HEK293 (cell line): ENCODE data around the gene SNX33.

Experiments used
- GLIS2 ChIP-seq: fragments of 450-650 bp; formaldehyde crosslinking; IDR thresholded peaks from 2 replicates; pipeline ENCODE4 v1.5.1; 2016; ENCODE audit warnings: missing biosample characterization, missing genetic modification characterization
- MEIS1 ChIP-seq: sonication (generic); formaldehyde crosslinking; IDR thresholded peaks from 2 replicates; pipeline ENCODE4 v1.8.1; 2022; ENCODE audit warnings: missing genetic modification reagents, mild to moderate bottlenecking, borderline replicate concordance
- PRDM1 ChIP-seq: fragments of 450-650 bp; formaldehyde crosslinking; IDR thresholded peaks from 2 replicates; pipeline ENCODE4; 2016; ENCODE audit warnings: missing biosample characterization, missing genetic modification characterization
- ZBTB11 ChIP-seq: fragments of 450-650 bp; formaldehyde crosslinking; conservative IDR thresholded peaks from 2 replicates; pipeline ENCODE4 v1.5.1; 2016; ENCODE audit warnings: low read depth, missing biosample characterization, missing genetic modification characterization
- ZBTB44 ChIP-seq: fragments of 450-650 bp; IDR thresholded peaks from 2 replicates; pipeline ENCODE4 v1.5.1; 2018; ENCODE audit warnings: missing biosample characterization, mild to moderate bottlenecking, missing genetic modification characterization
- ZBTB48 ChIP-seq: fragments of 450-650 bp; formaldehyde crosslinking; IDR thresholded peaks from 2 replicates; pipeline ENCODE4 v1.5.1; 2016; ENCODE audit warnings: missing biosample characterization, missing genetic modification characterization
- ZNF10 ChIP-seq: fragments of 450-650 bp; formaldehyde crosslinking; IDR thresholded peaks from 2 replicates; pipeline ENCODE4 v1.5.1; 2017; ENCODE audit warnings: missing biosample characterization, missing genetic modification characterization
- ZNF112 ChIP-seq: fragments of 450-650 bp; formaldehyde crosslinking; IDR thresholded peaks from 2 replicates; pipeline ENCODE4 v1.5.0; 2017; ENCODE audit warnings: missing biosample characterization, missing genetic modification characterization
- ZNF132 ChIP-seq: fragments of 450-650 bp; formaldehyde crosslinking; IDR thresholded peaks from 2 replicates; pipeline ENCODE4 v1.5.1; 2017; ENCODE audit warnings: missing biosample characterization, missing genetic modification characterization, borderline replicate concordance
- ZNF223 ChIP-seq: fragments of 450-650 bp; formaldehyde crosslinking; IDR thresholded peaks from 2 replicates; pipeline ENCODE4 v1.5.1; 2016; ENCODE audit warnings: missing biosample characterization, missing genetic modification characterization
- ZNF426 ChIP-seq: fragments of 450-650 bp; formaldehyde crosslinking; IDR thresholded peaks from 2 replicates; pipeline ENCODE4 v1.5.1; 2017; ENCODE audit warnings: missing biosample characterization, missing genetic modification characterization, mild to moderate bottlenecking, inconsistent platforms, moderate library complexity
- ZNF48 ChIP-seq: fragments of 450-650 bp; formaldehyde crosslinking; IDR thresholded peaks from 2 replicates; pipeline ENCODE4 v1.5.1; 2016; ENCODE audit warnings: missing biosample characterization, missing genetic modification characterization
- ZNF529 ChIP-seq: fragments of 450-650 bp; formaldehyde crosslinking; IDR thresholded peaks from 2 replicates; pipeline ENCODE4 v1.5.1; 2017; ENCODE audit warnings: missing genetic modification characterization, missing biosample characterization; ENCODE audit not compliant: insufficient replicate concordance
- ZNF561 ChIP-seq: fragments of 450-650 bp; IDR thresholded peaks from 2 replicates; pipeline ENCODE4 v1.5.1; 2018; ENCODE audit warnings: missing biosample characterization, missing genetic modification characterization, borderline replicate concordance
- ZNF571 ChIP-seq: fragments of 450-650 bp; formaldehyde crosslinking; IDR thresholded peaks from 2 replicates; pipeline ENCODE4 v1.5.0; 2017; ENCODE audit warnings: missing biosample characterization, missing genetic modification characterization
- ZNF580 ChIP-seq: fragments of 450-650 bp; formaldehyde crosslinking; IDR thresholded peaks from 2 replicates; pipeline ENCODE4 v1.5.1; 2016; ENCODE audit warnings: missing biosample characterization, missing genetic modification characterization
- ZNF658 ChIP-seq: fragments of 450-650 bp; formaldehyde crosslinking; IDR thresholded peaks from 2 replicates; pipeline ENCODE4; 2016; ENCODE audit warnings: missing biosample characterization, missing genetic modification characterization
- TF ChIP-seq, protein P1 (sequence below): fragments of 450-650 bp; formaldehyde crosslinking; IDR thresholded peaks from 2 replicates; pipeline ENCODE4 v1.5.1; 2016; ENCODE audit warnings: missing biosample characterization, missing genetic modification characterization
- TF ChIP-seq, protein P2 (sequence below): IDR thresholded peaks from 2 replicates; pipeline ENCODE4 v1.6.1; 2011; ENCODE audit warnings: mild to moderate bottlenecking, low read depth, low read length, borderline replicate concordance
- TF ChIP-seq, protein P3 (sequence below): fragments of 450-650 bp; formaldehyde crosslinking; conservative IDR thresholded peaks from 2 replicates; pipeline ENCODE4 v1.5.1; 2016; ENCODE audit warnings: low read depth, missing biosample characterization, missing genetic modification characterization
- TF ChIP-seq, protein P4 (sequence below): fragments of 450-650 bp; formaldehyde crosslinking; IDR thresholded peaks from 2 replicates; pipeline ENCODE4 v1.5.1; 2017; ENCODE audit warnings: missing biosample characterization, mild to moderate bottlenecking, missing genetic modification characterization, moderate library complexity

The SNX33 gene

GRCh38 chr15:75647370-75648155 is at the start of gene SNX33 (continued):
- TF ChIP-seq ZBTB11 (tag by site-specific recombination) (peak; percentile 69; the same call in 1 of the 2 replicates), PRDM1 (tag by site-specific recombination) (no peak), ZNF112 (no peak), ZNF48 (no peak), ZBTB44 (tag by site-specific recombination) (peak; percentile 69; the same call in 1 of the 2 replicates), GLIS2 (tag by site-specific recombination) (peak; percentile 94), MEIS1 (CRISPR knock-in tag) (no peak), ZNF10 (peak; percentile 58; the same call in 1 of the 2 replicates), ZNF658 (no peak), ZNF571 (tag by site-specific recombination) (no peak), ZNF580 (tag by site-specific recombination) (no peak), ZBTB48 (peak; percentile 67), ZNF223 (tag by site-specific recombination) (no peak), ZNF529 (tag by site-specific recombination) (no peak), ZNF426 (tag by site-specific recombination) (no peak), ZNF561 (tag by site-specific recombination) (peak; percentile 90; the same call in 1 of the 2 replicates), ZNF132 (no peak)
- TF ChIP-seq, protein P1, sequence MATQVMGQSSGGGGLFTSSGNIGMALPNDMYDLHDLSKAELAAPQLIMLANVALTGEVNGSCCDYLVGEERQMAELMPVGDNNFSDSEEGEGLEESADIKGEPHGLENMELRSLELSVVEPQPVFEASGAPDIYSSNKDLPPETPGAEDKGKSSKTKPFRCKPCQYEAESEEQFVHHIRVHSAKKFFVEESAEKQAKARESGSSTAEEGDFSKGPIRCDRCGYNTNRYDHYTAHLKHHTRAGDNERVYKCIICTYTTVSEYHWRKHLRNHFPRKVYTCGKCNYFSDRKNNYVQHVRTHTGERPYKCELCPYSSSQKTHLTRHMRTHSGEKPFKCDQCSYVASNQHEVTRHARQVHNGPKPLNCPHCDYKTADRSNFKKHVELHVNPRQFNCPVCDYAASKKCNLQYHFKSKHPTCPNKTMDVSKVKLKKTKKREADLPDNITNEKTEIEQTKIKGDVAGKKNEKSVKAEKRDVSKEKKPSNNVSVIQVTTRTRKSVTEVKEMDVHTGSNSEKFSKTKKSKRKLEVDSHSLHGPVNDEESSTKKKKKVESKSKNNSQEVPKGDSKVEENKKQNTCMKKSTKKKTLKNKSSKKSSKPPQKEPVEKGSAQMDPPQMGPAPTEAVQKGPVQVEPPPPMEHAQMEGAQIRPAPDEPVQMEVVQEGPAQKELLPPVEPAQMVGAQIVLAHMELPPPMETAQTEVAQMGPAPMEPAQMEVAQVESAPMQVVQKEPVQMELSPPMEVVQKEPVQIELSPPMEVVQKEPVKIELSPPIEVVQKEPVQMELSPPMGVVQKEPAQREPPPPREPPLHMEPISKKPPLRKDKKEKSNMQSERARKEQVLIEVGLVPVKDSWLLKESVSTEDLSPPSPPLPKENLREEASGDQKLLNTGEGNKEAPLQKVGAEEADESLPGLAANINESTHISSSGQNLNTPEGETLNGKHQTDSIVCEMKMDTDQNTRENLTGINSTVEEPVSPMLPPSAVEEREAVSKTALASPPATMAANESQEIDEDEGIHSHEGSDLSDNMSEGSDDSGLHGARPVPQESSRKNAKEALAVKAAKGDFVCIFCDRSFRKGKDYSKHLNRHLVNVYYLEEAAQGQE: no peak; the same call in 1 of the 2 replicates
- TF ChIP-seq, protein P2, sequence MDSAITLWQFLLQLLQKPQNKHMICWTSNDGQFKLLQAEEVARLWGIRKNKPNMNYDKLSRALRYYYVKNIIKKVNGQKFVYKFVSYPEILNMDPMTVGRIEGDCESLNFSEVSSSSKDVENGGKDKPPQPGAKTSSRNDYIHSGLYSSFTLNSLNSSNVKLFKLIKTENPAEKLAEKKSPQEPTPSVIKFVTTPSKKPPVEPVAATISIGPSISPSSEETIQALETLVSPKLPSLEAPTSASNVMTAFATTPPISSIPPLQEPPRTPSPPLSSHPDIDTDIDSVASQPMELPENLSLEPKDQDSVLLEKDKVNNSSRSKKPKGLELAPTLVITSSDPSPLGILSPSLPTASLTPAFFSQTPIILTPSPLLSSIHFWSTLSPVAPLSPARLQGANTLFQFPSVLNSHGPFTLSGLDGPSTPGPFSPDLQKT: no peak; the same call in 1 of the 2 replicates
- TF ChIP-seq, protein P3, sequence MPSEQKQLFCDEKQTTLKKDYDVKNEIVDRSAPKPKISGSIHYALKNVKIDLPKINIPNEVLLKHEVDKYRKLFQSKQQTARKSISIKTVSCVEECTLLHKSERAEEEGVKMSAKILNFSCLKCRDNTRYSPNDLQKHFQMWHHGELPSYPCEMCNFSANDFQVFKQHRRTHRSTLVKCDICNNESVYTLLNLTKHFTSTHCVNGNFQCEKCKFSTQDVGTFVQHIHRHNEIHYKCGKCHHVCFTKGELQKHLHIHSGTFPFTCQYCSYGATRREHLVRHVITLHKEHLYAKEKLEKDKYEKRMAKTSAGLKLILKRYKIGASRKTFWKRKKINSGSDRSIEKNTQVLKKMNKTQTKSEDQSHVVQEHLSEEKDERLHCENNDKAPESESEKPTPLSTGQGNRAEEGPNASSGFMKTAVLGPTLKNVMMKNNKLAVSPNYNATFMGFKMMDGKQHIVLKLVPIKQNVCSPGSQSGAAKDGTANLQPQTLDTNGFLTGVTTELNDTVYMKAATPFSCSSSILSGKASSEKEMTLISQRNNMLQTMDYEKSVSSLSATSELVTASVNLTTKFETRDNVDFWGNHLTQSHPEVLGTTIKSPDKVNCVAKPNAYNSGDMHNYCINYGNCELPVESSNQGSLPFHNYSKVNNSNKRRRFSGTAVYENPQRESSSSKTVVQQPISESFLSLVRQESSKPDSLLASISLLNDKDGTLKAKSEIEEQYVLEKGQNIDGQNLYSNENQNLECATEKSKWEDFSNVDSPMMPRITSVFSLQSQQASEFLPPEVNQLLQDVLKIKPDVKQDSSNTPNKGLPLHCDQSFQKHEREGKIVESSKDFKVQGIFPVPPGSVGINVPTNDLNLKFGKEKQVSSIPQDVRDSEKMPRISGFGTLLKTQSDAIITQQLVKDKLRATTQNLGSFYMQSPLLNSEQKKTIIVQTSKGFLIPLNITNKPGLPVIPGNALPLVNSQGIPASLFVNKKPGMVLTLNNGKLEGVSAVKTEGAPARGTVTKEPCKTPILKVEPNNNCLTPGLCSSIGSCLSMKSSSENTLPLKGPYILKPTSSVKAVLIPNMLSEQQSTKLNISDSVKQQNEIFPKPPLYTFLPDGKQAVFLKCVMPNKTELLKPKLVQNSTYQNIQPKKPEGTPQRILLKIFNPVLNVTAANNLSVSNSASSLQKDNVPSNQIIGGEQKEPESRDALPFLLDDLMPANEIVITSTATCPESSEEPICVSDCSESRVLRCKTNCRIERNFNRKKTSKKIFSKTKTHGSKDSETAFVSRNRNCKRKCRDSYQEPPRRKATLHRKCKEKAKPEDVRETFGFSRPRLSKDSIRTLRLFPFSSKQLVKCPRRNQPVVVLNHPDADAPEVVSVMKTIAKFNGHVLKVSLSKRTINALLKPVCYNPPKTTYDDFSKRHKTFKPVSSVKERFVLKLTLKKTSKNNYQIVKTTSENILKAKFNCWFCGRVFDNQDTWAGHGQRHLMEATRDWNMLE (tag by site-specific recombination): no peak
- TF ChIP-seq, protein P4, sequence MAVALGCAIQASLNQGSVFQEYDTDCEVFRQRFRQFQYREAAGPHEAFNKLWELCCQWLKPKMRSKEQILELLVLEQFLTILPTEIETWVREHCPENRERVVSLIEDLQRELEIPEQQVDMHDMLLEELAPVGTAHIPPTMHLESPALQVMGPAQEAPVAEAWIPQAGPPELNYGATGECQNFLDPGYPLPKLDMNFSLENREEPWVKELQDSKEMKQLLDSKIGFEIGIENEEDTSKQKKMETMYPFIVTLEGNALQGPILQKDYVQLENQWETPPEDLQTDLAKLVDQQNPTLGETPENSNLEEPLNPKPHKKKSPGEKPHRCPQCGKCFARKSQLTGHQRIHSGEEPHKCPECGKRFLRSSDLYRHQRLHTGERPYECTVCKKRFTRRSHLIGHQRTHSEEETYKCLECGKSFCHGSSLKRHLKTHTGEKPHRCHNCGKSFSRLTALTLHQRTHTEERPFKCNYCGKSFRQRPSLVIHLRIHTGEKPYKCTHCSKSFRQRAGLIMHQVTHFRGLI (tag by site-specific recombination): peak; percentile 69; the same call in 1 of the 2 replicates
